GM20431 (cell line): Measurements from ENCODE around the gene ALOXE3.

Experiments
- in situ Hi-C: fragments of 300-500 bp; cut with MseI, MboI; formaldehyde crosslinking; loops from one replicate; pipeline ENCODE4 v1.15.0; 2020; ENCODE audit warnings: low sequenced_read_pairs; ENCODE audit not compliant: unreplicated experiment

Gene ALOXE3

DNA sequence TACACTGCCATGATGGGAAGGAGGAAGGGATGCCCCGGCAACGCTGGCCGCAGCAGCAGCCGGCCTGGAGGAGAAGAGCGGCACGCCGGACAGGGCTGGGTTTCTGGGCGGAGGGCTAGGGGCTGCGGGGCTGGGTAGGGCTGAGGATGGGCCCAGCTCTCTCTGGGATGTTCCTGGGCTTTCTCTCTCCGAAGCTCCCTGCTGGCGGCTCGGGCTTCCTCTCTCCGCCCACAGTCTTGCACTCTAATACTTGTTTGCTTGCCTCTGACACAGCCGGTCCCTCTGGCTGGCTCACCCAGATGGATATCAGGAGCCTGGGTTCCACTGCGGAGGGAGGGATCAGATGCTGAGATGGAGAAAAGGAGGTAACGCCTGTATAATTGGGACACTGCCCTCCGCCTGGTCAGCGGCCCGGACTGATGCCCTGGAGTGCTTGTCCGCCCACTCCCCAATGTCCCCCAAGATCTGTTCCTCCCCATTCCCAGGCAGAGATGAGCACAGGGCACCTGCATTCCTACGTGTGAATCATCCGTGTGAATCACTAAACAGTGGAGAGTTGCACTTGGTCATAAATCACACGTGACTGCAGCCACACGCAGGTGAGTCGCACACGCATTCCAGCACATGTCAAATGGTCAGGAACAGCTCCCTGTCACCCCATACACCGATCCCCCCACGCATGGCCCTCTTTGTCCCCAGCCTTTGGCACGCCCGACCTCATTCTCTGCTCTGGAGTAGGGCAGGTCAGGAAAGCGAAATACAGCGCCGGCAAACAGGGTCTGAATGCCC, at the start of gene ALOXE3:
Gene ALOXE3 (minus strand): TSS at position 535 of the 789 bp plus-strand sequence. CDS start 524 bp downstream, at position 11.
- in situ Hi-C loops, result no loop called here

DNA sequence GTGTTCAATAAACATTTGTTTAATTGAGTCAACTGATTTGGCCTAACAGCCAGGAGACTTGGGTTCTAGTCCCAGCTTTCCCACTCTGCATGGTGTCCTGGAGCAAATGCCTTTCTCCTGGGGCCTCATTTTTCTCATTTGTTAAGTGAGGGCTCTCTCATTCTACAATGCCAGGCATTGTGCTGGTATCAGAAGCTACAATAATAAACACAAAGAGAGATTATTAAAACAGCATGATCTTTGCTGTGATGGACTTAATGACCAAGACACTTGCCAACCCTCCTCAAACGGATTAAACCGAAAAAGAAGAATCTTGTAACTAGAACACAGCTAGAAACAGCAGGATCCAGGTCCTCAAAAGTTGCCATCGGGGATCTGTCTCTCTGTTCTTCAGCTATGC, 49.2 kb upstream of the ALOXE3 start:
- in situ Hi-C loops, result no loop called here

DNA sequence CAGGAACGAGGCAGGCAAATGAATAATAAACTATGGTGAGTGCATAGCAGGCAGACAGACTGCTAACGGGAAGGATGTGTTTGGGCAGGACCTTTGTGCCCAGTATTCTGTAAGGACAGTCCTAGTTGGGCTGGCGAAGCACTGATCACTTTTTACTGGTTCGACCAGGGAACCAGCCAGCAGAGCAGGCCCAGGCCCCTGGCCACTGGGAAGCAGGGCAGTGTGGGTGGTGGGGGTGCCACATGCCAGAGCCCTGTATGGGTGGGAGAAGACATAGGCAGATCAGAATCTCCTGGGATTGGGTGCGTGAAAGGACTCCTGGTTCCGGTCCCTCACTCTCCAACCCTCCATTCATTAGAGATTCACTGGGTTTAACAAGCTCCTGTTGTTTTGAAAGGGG, 48.4 kb upstream of the ALOXE3 start:
- in situ Hi-C loops, result no loop called here

GRCh38 chr17:8164815-8165131, 46.5 kb upstream of the ALOXE3 start:
- in situ Hi-C loops, result no loop called here

DNA sequence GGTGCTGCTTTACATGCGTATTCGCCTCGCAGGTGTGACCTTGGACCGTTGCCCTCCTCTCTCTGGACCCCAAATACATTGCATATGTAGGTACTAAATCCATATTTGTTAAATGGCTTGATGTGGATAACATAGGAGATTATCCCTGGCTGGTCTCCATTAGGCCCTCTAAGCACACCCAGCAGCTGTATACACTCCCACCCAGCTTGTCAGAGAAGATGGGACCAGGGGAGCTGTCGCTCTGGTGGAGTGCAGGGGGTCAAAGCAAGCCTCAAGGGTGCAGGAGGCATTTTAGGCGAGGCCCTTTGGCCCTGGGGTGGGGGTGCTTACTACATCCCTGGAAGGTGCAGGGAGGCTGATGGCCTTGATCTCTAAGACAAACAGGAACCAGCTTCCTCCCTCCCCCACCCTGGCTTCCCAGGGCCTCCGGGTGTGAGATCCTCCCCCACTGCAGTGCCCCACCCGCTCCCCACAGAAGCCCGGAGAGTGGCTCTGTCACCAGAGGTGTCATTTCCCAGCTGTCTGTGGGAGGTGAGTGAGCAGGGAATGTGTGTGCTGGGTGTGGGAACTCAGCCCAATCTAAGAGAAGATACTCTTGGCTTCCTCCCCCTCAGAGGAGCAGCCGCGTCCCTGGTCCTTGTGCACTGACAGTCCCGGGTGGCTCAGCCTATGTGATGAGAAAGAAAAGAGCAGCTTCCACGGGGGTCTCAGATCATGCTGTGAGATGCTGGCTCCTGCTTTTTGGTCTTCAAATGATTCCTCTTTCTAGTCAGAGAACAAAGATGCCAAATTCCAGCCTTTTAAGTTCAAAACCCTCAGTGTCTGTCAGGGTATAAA, 45.9 kb upstream of the ALOXE3 start:
- in situ Hi-C loops, result no loop called here

- in situ Hi-C loops, result no loop called here
These were observed 45.0 kb upstream of the ALOXE3 start for GRCh38 chr17:8162997-8163977.

DNA sequence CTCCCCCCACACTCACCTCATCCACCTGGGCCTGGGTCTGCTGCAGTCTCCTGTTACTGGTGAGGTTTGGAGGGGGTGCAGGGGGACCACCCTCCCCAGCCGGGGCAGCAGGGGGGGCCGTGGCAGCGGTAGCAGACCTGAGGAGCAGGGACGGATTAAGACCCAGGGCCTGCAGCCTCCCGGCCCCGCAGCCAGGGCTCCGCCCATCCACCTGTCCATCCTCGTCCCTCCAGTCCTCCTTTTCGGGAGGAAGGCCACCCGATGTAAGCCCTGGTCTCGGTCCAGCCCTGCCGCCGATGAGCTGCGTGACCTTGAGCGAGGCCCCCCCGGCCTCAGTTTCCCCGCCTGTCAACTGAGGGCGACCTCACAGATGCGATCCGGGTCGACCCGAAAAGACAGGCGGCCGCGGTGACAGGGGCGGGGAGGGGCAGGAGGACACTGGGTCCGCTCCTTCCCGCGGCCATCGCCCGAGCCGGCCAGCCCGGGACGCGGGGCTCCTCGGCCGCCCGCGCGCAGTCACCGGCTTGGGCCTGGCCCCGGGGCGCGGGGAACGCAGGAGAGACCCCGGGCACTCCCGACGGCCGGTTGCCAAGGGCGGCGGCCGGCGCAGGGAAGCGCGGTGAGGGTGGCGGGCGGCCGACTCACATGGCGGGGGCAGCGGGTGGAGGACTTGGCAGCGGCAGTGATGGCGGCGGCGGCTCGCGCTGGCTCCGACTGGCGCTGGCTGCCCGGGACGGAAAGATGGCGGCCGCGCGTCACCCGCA, 44.1 kb upstream of the ALOXE3 start, which contains the start of gene VAMP2:
Gene VAMP2 (minus strand): TSS at position 716 of the 764 bp plus-strand sequence. CDS start 69 bp downstream, at position 647.
- in situ Hi-C loops, result no loop called here

DNA sequence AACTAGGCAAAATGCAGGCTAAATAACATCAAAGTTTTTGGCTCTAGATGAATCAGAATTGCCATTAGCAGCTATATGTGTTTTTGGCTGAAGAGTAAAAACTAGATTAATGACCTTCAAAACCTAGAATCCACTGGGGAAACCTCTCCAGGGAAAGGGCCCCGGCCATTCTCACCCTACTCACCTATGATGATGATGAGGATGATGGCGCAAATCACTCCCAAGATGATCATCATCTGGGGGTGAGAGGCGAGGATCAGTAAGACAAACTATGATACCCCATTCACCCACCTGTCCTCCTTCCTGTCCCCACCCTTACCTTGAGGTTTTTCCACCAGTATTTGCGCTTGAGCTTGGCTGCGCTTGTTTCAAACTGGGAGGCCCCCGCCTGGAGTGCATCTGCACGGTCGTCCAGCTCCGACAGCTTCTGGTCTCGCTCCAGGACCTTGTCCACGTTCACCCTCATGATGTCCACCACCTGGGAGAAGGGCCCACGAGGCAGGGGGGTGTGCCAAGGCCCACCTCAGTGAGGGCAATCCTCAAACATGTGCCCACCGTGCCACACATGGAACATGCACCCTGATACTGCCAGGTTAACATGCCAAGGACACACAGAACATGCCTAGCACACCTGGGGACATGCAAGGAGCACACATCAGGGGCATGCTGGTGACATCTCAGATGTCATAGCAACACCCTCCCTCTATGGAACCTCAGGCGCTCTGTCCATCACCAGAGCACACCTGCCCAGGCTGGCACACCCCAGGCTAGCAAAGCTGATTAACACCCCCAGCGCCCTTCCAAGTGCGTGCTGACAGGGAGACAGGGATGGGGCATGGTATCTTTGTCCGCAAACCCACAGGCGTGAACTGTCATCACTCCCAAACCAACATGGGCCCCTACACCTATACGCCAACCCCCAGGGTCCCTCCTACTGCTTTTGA, 43.2 kb upstream of the ALOXE3 start:
- in situ Hi-C loops, result no loop called here

DNA sequence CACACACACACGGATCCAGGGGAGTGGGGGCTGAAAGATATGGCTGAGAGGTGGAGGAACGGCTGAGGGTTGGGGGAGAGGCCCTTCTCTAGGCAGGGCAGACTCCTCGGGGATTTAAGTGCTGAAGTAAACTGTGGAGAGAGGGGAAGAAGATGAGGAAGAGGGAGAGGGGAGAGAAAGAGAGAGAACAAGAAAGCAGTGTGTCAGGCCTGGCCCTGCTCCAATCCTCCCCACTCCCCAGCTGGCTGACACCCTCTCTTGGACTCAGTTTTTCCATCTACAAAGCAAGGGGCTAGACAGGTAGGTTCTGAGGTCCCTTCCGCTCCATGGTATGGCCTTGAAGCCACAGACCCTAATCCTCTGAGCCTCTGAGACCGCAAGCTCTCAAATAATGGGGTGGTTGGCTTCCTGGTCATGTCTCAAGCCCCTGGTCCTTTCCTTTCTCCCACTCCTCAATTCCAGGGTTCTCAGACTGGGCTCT, 42.5 kb upstream of the ALOXE3 start:
- in situ Hi-C loops, result no loop called here

GRCh38 chr17:8160224-8160577, 41.9 kb upstream of the ALOXE3 start:
- in situ Hi-C loops, result no loop called here

DNA sequence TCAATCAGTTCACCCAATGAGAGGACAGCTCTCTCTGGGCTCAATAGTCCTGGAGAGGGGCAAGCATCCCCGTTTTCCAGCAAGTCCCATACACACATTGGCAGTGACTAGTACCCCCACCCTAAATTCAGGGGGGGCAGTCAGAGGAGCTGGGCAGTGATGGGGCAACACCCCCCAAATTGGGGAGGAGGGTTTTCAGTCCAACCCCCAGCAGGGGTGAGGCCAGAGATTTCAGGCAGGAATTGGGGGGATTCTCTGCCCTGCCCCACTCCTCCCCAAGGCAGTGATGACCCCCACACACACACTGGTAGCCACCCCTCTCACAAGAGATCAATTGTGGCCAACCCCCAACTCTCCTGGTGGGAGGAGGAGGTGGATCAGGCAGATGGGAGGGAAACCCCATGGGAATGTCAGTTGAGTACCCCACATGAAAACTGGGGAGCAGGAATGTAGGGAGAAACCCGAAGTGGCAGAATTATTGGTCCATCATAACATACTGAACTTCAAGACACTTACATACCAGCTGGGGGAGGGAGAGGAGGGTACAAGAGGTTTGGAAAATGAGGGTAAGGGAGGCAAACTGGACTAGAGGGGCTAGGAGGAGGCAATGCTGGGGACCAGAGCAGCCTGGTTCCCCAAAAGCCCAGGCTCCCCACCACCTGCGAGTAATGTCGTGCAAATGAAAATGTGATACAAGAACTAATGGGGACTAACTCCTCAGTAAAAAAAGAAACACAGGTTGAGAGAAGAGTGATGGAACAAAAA, 41.3 kb upstream of the ALOXE3 start:
- in situ Hi-C loops, result no loop called here

DNA sequence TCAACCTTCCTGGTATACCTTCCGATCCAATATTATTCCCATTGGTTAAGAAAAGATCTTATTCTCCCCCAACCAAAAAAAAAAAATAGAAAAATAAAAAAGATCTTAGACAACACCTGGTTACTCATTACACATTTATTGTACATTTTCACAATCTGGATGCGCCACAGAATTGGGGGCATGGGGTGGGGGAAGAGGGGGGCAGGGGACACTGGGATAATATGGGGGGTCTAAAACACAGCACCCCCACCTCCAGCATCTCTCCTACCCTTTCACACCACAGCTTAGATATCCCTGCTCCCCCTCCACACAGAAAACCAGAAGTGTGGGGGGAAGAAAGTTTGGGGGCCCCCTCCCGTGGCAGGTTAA, 40.7 kb upstream of the ALOXE3 start:
- in situ Hi-C loops, result no loop called here

DNA sequence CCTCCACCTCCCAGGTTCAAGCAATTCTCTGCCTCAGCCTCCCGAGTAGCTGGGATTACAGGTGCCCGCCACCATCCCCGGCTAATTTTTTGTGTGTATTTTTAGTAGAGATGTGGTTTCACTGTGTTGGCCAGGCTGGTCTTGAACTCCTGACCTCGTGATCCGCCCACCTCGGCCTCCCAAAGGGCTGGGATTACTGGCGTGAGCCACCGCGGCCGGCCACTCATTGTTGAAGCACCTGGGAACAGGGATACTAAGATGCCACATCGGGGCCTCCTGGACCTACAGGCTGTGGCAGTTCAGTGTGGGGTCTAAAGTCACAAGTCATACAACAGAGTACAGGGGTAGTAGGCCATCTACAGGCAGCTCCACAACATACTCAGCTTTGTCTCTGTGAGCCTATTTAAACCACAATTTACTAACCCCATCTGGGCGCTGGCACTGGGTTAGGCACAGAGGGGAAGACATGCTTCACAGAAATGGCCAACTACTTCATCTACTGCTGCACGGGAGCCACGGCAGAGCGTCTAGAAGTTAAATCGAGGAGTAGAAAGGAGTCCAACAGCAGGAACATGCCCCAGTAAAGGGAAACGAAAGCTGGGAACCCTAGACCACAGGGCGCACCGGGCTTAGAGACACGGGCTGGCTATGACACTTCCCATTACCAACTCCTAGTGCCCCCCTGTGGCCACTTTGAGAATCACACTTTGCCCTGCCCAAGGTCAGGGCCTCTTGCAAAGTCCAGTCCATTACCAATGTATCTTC, 40.1 kb upstream of the ALOXE3 start:
- in situ Hi-C loops, result no loop called here

GRCh38 chr17:8156246-8156992, 38.1 kb upstream of the ALOXE3 start:
- in situ Hi-C loops, result no loop called here

DNA sequence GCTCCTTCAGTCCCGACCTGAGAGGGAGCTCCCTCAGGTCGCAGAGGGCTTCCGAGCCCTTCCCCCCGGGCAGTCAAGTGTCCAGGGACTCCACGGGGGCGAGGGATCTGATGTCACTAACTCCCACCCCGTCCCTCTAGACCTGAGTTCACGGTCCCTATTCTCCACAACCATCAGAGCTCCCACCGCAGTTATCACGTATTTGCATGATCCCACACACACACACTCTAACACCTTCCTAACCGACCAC, 37.6 kb upstream of the ALOXE3 start:
- in situ Hi-C loops, result no loop called here

GRCh38 chr17:8155231-8155995, 37.1 kb upstream of the ALOXE3 start:
- in situ Hi-C loops, result no loop called here
